ENCODE results near the gene MPZ. TPM values are rescaled to one million over a fixed set of nuclear protein-coding genes. Genes with fewer than 3 reads are reported as not detected.

The MPZ gene
- total RNA-seq: under 1 TPM; under 0.01 to 0.33 TPM

DNA sequence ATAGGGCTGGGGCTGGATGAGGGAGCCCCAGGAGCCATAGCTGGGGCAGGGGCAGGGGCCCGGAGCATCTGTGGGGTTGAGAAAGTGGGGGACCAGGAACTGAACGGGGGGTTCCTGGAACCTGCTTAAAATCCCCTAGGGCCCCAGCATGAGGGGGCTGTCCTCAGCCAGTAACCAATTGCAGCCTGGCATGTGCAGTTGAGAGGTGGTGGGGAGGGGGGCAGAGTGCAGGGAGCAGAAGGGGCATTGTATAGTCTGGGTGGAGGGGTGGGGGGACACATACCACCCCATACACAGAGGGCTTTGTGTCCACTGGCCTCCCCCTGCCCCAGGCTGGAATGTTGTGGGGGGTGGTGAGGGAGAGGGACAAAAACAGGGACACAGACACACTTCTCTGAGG lies at the start of gene MPZ:
Gene MPZ (minus strand): TSS at position 101 of the 400 bp plus-strand sequence. CDS start 63 bp downstream, at position 38.

DNA sequence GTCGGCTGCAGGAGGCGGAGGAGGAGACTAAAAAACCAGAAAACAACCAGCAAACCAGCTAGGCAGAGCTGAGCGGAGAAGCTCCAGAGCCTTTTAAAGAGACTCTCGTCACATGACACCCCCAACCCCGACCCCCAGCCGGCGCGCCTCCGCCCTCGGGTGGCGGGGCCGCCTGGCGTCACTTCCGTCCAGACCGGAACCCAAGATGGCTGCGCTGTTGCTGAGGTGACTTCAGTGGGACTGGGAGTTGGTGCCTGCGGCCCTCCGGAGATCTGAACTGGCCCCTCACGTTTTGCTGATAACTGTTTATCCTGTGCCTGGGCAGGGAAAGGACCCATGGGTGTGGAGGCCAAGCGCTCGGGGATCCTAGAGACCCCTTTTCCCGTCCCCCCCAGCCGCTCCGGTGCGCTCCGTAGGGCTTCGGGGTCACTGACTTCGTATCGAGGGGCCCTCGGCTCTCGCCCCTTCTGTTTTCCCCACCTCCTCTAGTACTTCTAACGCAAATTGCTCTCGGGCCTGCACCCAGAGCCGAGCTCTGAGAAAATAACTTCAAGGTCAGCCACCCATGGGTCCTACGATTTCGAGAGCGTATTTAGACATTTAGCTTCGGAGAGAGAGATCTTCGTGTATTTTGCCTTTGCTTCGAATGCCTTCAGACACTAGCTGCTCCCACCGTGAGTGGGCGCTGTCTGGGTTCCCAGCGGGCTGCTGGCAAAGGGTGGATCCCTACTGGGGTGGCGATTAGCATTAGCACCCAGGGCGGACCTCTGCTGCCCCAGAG lies 4.6 kb upstream of the MPZ start, which contains the start of gene SDHC:
Gene SDHC (plus strand): TSS at position 181 of the 781 bp plus-strand sequence. CDS start 25 bp downstream, at position 206.

DNA sequence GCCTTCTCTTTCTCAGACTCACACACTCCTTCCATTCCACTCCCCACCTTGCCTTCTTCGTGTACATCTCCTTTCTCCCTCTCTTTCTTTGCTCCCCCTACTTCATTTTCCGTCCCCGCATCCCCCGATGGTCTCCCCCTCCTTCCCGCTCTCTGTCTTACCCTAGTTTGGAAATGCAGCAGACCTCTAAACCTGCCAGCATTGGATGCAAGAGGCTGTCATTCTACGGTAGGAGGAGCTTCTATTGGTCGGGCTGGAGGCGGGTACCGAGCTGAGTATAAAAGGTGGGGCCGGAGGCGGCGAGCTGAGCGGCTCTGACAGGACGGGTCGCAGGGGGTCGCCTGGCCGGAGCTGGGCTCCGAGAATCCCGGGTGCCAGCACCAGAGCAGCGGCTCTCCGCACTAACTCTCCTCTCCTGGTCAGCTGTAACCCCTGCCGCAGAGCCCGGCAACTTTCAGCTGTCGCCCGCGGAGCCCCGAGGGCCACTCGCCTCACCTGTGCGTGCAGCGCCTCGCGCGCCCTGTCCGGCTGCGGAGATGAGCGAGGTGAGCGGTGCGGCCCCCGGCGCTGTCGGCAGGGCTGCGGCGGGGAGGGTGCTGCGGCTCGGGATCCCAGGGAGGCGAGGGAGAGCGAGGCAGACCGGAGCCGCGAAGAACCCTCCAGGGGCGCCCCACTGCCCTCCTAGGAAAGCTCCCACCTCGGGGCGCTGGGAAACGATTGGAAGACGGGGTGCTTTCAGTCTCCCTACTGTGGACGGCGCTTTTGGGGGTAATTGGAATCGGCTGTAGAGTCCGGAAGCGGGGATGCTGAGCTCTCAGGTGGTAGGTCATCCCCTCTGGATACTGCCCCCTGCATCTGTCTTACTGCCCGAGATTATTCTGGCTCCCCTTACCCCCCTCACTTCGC lies 51.1 kb downstream of the MPZ start, which contains the start of gene PCP4L1:
Gene PCP4L1 (plus strand): TSS at position 307 of the 906 bp plus-strand sequence. CDS start 230 bp downstream, at position 537.

Other genes starting within 250 kb of the MPZ start
- gene ARHGAP30, start 240.1 kb downstream of the MPZ start, total RNA-seq: under 1 TPM in 1 of 2 donors, not detected in 1; under 0.01 TPM
- under 1 TPM in 1 of 2 donors, not detected in 1; 0.69 TPM for gene NECTIN4, start 220.4 kb downstream of the MPZ start, total RNA-seq
- 1 to 10 TPM in 1 of 2 donors, under 1 TPM in 1; under 0.01 to 1.7 TPM for gene KLHDC9, start 211.6 kb downstream of the MPZ start, total RNA-seq
- gene PFDN2, start 191.9 kb downstream of the MPZ start, total RNA-seq: 10 to 100 TPM; 24.4 to 38.0 TPM
- 10 to 100 TPM; 29.9 to 30.3 TPM for gene NIT1, start 191.9 kb downstream of the MPZ start, total RNA-seq
- 10 to 100 TPM; 28.6 to 40.0 TPM for gene DEDD, start 177.3 kb downstream of the MPZ start, total RNA-seq
- gene UFC1, start 156.0 kb downstream of the MPZ start, total RNA-seq: 10 to 100 TPM; 59.2 to 63.9 TPM
- gene USP21, start 150.5 kb downstream of the MPZ start, total RNA-seq: 10 to 100 TPM in 1 of 2 donors, 1 to 10 TPM in 1; 9.0 to 12.0 TPM
- 10 to 100 TPM; 11.4 to 14.7 TPM for gene PPOX, start 143.5 kb downstream of the MPZ start, total RNA-seq
- gene B4GALT3, start 132.5 kb downstream of the MPZ start, total RNA-seq: 10 to 100 TPM; 27.3 to 29.9 TPM
- 10 to 100 TPM in 1 of 2 donors, 1 to 10 TPM in 1; 4.0 to 18.6 TPM for gene ADAMTS4, start 110.9 kb downstream of the MPZ start, total RNA-seq
- gene NDUFS2, start 107.6 kb downstream of the MPZ start, total RNA-seq: 100 to 1,000 TPM; 137 to 170 TPM
- under 1 TPM; 0.34 to 0.67 TPM for gene FCER1G, start 94.7 kb downstream of the MPZ start, total RNA-seq
- gene APOA2, start 86.3 kb downstream of the MPZ start, total RNA-seq: not detected
- 10 to 100 TPM; 17.9 to 20.0 TPM for gene TOMM40L, start 83.9 kb downstream of the MPZ start, total RNA-seq
- not detected for gene NR1I3, start 71.8 kb downstream of the MPZ start, total RNA-seq
- gene PCP4L1, start 51.2 kb downstream of the MPZ start, total RNA-seq: under 1 TPM; under 0.01 TPM
- gene SDHC, start 4.4 kb upstream of the MPZ start, total RNA-seq: 10 to 100 TPM; 23.6 to 29.3 TPM
- gene CFAP126, start 57.9 kb upstream of the MPZ start, total RNA-seq: not detected
- gene FCGR2A, start 195.5 kb upstream of the MPZ start, total RNA-seq: 10 to 100 TPM in 1 of 2 donors, 1 to 10 TPM in 1; 7.7 to 14.8 TPM
- 1 to 10 TPM; 6.0 to 7.2 TPM for gene HSPA6, start 214.6 kb upstream of the MPZ start, total RNA-seq
- gene FCGR3A, start 239.8 kb upstream of the MPZ start, total RNA-seq: not detected

All from melanocyte of skin (primary cell).